Subcutaneous abdominal adipose tissue (tissue), 5 donors: ENCODE results near the gene SMPDL3A.
A peak's percentile ranks its signal among the peaks of the same experiment; 100 is the strongest.

Experiments
- H3K27ac ChIP-seq: one replicate; pipeline ENCODE4 v1.7.0; 2013; ENCODE audit warnings: low read depth, mild to moderate bottlenecking, inconsistent platforms, low read length, moderate library complexity
- H3K27me3 ChIP-seq, 5 donors: one replicate each; pipeline ENCODE4 v1.7.0; 2013; ENCODE audit warnings: low read length in 5 of 5, inconsistent platforms in 1 of 5; ENCODE audit not compliant: control insufficient read depth in 5 of 5, insufficient read depth in 4 of 5
- H3K36me3 ChIP-seq, 5 donors: one replicate each; pipeline ENCODE4 v1.7.0; 2013; ENCODE audit warnings: low read length in 5 of 5; ENCODE audit not compliant: control insufficient read depth in 5 of 5, insufficient read depth in 5 of 5
- H3K4me1 ChIP-seq, 5 donors: one replicate each; pipeline ENCODE4 v1.7.0; 2013; ENCODE audit warnings: low read length in 5 of 5, mild to moderate bottlenecking in 3 of 5, moderate library complexity in 1 of 5; ENCODE audit not compliant: control insufficient read depth in 5 of 5, insufficient read depth in 5 of 5
- H3K4me3 ChIP-seq, 5 donors: one replicate each; pipeline ENCODE4 v1.7.0; 2013; ENCODE audit warnings: low read length in 5 of 5, low read depth in 1 of 5
- H3K9ac ChIP-seq, 5 donors: one replicate each; pipeline ENCODE4 v1.7.0; 2013; ENCODE audit warnings: low read length in 5 of 5, mild to moderate bottlenecking in 4 of 5, moderate library complexity in 3 of 5
- H3K9me3 ChIP-seq, 5 donors: one replicate each; pipeline ENCODE4 v1.7.0; 2013; ENCODE audit warnings: low read length in 5 of 5; ENCODE audit not compliant: control insufficient read depth in 5 of 5
- donor health status: healthy.
- donor health status: healthy.
- donor health status: healthy.
- donor health status: healthy.
- donor health status: healthy.

Gene SMPDL3A

DNA sequence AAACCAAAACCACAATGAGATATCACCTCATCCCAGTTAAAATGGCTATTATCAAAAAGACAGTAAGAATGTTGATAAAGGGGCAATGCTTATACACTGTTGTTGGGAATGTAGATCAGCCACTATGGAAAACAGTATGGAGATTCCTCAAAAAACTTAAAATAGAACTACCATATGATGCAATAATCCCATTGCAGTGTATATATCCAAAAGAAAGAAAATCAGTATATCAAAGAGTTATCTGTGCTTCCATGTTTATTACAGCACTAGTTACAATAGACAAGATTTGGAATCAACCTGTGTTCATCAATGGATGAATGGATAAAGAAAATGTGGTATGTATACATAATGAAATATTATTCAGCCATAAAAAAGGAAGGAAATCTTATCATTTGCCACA is 13.1 kb upstream of the SMPDL3A start:
- Histone ChIP-seq H3K9me3 (no peaks in the 10 kb centered on the region), H3K4me3 (no peak overlapping the region), H3K27ac (no peak overlapping the region), H3K27me3 (peaks cover 0 to 5% (median 0%) of the 10 kb centered on the region in 5 donors), H3K9ac (no peak overlapping the region), H3K36me3 (no peaks in the 10 kb centered on the region), H3K4me1 (no peaks in the 10 kb centered on the region)

GRCh38 chr6:122778302-122778701 is 10.8 kb upstream of the SMPDL3A start:
- Histone ChIP-seq H3K9me3 (no peaks in the 10 kb centered on the region), H3K27ac (no peak overlapping the region), H3K4me3 (no peak overlapping the region), H3K36me3 (no peaks in the 10 kb centered on the region), H3K27me3 (peaks cover 0 to 5% (median 0%) of the 10 kb centered on the region in 5 donors), H3K4me1 (no peaks in the 10 kb centered on the region), H3K9ac (no peak overlapping the region)

DNA sequence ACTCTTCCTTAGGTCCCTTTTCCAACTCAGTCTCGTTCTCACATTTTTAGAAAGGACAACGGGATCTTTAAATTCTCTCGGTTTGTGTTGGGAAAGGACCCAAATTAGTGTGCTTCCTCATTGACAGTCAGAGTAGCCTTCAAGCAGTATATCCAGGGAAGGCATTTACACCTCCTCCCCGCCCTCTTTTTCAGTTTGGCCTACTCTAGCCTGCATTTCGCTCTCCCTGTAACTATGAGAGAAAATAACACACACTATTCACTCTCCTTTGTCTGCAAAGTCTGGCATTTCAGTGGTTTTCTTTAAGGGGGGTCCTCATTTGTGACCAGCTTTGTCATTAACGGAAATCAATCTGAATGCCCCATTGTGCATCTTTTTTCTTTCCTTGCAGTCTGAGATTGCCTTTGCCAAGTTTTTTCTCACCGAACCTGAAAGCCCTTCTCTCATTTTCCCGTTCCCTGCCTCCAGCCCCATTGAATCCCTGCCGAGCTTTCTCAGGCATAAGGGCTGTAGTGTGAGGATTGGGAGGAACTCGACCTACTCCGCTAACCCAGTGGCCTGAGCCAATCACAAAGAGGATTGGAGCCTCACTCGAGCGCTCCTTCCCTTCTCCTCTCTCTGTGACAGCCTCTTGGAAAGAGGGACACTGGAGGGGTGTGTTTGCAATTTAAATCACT is 9.9 kb upstream of the SMPDL3A start:
- H3K36me3 ChIP-seq = no peaks in the 10 kb centered on the region
- H3K9me3 ChIP-seq = no peaks in the 10 kb centered on the region
- no peak overlapping the region for H3K27ac ChIP-seq
- no peak overlapping the region for H3K4me3 ChIP-seq
- H3K9ac ChIP-seq = no peak overlapping the region
- H3K27me3 ChIP-seq = peaks cover 0 to 5% (median 0%) of the 10 kb centered on the region in 5 donors
- H3K4me1 ChIP-seq = no peaks in the 10 kb centered on the region

DNA sequence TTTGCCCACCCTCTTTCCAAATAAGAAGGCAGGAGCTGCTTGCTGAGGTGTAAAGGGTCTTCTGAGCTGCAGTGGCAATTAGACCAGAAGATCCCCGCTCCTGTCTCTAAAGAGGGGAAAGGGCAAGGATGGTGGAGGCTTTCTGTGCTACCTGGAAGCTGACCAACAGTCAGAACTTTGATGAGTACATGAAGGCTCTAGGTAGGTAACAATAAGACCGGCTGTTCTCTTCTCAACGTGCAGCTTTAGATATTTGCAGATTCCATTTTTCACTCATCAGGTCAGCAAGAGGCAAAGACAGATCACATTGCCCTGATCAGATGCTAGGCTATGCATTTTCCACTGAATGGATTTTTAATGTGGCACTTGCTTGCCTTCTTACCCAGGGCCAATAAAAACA is 9.4 kb upstream of the SMPDL3A start, which contains the start of gene FABP7:
FABP7 (plus strand) TSS at position 50 of the 400 bp plus-strand sequence; CDS start at position 129, 79 bp downstream.
- Histone ChIP-seq H3K27ac (no peak within 1 kb of the TSS), H3K9ac (no peak within 1 kb of the TSS)

GRCh38 chr6:122780114-122780513 is 8.9 kb upstream of the SMPDL3A start:
- H3K4me1 ChIP-seq = no peaks in the 10 kb centered on the region
- H3K27ac ChIP-seq = no peak overlapping the region
- H3K27me3 ChIP-seq = peaks cover 0 to 5% (median 0%) of the 10 kb centered on the region in 5 donors
- no peak overlapping the region for H3K4me3 ChIP-seq
- H3K9me3 ChIP-seq = no peaks in the 10 kb centered on the region
- no peak overlapping the region for H3K9ac ChIP-seq
- no peaks in the 10 kb centered on the region for H3K36me3 ChIP-seq

More for the DNA sequence above, 9.4 kb upstream of the SMPDL3A start, which contains the start of gene FABP7:
- H3K9me3 ChIP-seq = no peaks in the 10 kb centered on the region
- no peaks in the 10 kb centered on the region for H3K4me1 ChIP-seq
- no peak within 1 kb of the TSS for H3K4me3 ChIP-seq
- peaks cover 0 to 5% (median 0%) of the 10 kb centered on the region in 5 donors for H3K27me3 ChIP-seq
- H3K36me3 ChIP-seq = no peaks in the 10 kb centered on the region

DNA sequence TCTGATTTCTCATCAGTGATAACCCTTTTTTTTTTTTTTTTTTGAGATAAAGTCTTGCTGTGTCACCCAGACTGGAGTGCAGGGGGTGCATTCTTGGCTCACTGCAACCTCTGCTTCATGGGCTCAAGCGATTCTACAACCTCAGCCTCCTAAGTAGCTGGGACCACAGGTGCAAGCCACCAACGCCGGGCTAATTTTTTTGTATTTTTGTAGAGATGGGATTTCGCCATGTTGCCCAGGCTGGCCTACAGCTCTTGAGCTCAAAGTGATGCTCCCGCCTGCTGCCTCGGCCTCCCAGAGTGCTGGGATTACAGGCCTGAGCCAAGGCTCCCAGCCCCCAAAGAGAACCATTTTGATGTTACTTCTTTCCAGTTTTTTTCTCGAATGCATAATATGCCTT is 7.3 kb upstream of the SMPDL3A start:
- Histone ChIP-seq H3K4me1 (no peaks in the 10 kb centered on the region), H3K9ac (no peak overlapping the region), H3K27ac (no peak overlapping the region), H3K27me3 (peaks cover 0 to 5% (median 0%) of the 10 kb centered on the region in 5 donors), H3K36me3 (no peaks in the 10 kb centered on the region), H3K9me3 (no peaks in the 10 kb centered on the region), H3K4me3 (no peak overlapping the region)

DNA sequence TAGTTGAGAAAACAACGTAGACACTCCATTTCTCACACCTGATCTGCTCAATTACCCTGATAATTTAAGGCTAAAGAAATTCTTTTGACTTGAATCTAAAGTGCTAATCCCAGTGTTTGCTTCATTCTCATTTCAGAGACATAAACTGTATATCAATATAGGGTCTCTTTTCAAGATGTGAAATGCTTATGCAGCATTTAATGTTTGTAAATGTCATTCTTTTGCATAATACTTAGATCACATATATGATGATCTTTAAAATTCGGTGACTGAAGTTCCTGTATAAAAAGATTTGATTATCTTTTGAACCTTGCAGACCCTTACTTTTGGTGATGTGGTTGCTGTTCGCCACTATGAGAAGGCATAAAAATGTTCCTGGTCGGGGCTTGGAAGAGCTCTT is 5.7 kb upstream of the SMPDL3A start:
- Histone ChIP-seq H3K27me3 (peaks cover 0 to 5% (median 0%) of the 10 kb centered on the region in 5 donors), H3K4me1 (peaks cover 1 to 3% (median 2%) of the 10 kb centered on the region in 5 donors), H3K4me3 (no peak overlapping the region), H3K27ac (no peak overlapping the region), H3K36me3 (no peaks in the 10 kb centered on the region), H3K9ac (no peak overlapping the region), H3K9me3 (no peaks in the 10 kb centered on the region)

DNA sequence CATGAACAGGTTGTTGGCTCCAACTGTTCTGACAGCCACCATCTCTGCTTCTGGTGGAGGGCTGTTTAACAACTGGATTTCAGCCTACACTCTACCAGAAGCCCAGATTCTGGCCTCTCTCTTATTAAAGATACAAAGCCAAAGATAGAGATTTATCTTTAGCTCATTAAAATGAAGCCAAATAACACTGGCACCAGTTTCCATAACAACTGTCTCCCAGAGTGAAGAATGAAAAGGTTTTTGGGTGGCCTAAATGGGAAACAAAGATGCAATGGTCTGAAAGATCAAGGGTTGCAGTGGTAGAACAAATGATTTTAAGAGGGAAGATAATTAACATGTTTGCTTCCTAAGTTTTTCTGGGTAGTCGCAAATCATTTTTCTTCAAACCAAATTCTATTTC is 3.2 kb upstream of the SMPDL3A start:
- Histone ChIP-seq H3K27ac (no peak overlapping the region), H3K4me3 (no peak overlapping the region), H3K27me3 (no peaks in the 10 kb centered on the region), H3K36me3 (no peaks in the 10 kb centered on the region), H3K9ac (no peak overlapping the region), H3K4me1 (peaks cover 2 to 23% (median 21%) of the 10 kb centered on the region in 5 donors), H3K9me3 (no peaks in the 10 kb centered on the region)

DNA sequence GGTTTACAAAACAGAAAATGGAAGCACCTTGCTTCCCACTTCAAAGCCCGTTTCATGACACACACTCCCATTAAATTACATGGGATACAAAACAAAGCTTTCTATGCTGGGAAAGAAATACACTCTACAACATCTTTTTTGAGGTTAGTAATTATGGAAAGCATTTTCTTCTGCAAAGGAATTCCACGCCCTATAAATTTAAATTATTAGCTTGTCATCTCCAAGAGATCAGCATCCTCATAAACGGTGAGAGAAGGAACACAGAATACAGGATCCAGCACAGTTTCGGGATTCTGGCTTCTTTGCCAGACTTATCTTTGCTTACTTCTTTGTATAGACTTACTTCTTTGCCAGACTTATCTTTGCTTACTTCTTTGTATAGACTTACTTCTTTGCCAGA is 1.3 kb upstream of the SMPDL3A start:
- H3K27ac ChIP-seq = no peak overlapping the region
- no peak overlapping the region for H3K4me3 ChIP-seq
- no peaks in the 10 kb centered on the region for H3K27me3 ChIP-seq
- H3K9me3 ChIP-seq = no peaks in the 10 kb centered on the region
- H3K9ac ChIP-seq = no peak overlapping the region
- no peaks in the 10 kb centered on the region for H3K36me3 ChIP-seq
- H3K4me1 ChIP-seq = peaks cover 4 to 27% (median 25%) of the 10 kb centered on the region in 5 donors

GRCh38 chr6:122788208-122788607 is 850 bp upstream of the SMPDL3A start:
- Histone ChIP-seq H3K4me1 (peaks cover 4 to 27% (median 25%) of the 10 kb centered on the region in 5 donors), H3K9ac (peak overlapping the region in 1 of 5 donors; percentile 86), H3K9me3 (no peaks in the 10 kb centered on the region), H3K27me3 (no peaks in the 10 kb centered on the region), H3K4me3 (peak overlapping the region in 3 of 5 donors; percentile 76 to 91 (median 80)), H3K27ac (no peak overlapping the region), H3K36me3 (no peaks in the 10 kb centered on the region)
